ENCODE data around the gene LHB.
"Not testable (repeated sequence)": the region's sequence is repeated elsewhere in the genome, so short reads cannot be mapped to it uniquely, and the experiment has no call there.

- TF ChIP-seq CTCF, POLR2A (IDR thresholded peaks at IDR 0.05): not testable (repeated sequence)
Observed at GRCh38 chr19:49049834-49050233, 32.9 kb upstream of the LHB start.

All from testis (tissue), 2 donors.